ENCODE results near the gene VPS35.

The VPS35 gene

DNA sequence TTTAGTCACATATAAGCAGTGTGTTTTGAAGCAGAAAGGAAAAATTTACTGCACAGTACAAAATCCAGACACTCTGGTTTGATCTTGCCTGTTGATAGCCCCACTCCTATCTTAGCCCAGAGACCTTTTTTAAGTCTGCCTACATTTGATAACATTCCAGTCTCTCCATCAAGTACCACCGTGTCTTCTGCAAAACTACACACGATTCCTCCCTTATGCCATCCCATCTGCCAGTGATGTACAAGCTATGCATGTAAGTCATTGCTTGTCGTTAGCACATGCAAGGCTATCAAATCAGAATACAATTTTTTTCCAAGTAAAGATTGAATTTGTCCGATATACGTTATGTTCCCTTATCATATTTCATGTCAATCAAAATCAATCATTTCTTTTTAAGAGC lies 82.7 kb downstream of the VPS35 start:
- DNase-seq = no peak

All from retina (tissue), 1 donor.